GM19025 (cell line): ENCODE data around the gene DMBT1.

Source experiments
- ATAC-seq: cut with Tn5 transposase; IDR thresholded peaks from one replicate; pipeline ENCODE4 v1.9.1; 2021; ENCODE audit warnings: mild to moderate bottlenecking, low read depth, moderate library complexity; ENCODE audit not compliant: unreplicated experiment

The DMBT1 gene

DNA sequence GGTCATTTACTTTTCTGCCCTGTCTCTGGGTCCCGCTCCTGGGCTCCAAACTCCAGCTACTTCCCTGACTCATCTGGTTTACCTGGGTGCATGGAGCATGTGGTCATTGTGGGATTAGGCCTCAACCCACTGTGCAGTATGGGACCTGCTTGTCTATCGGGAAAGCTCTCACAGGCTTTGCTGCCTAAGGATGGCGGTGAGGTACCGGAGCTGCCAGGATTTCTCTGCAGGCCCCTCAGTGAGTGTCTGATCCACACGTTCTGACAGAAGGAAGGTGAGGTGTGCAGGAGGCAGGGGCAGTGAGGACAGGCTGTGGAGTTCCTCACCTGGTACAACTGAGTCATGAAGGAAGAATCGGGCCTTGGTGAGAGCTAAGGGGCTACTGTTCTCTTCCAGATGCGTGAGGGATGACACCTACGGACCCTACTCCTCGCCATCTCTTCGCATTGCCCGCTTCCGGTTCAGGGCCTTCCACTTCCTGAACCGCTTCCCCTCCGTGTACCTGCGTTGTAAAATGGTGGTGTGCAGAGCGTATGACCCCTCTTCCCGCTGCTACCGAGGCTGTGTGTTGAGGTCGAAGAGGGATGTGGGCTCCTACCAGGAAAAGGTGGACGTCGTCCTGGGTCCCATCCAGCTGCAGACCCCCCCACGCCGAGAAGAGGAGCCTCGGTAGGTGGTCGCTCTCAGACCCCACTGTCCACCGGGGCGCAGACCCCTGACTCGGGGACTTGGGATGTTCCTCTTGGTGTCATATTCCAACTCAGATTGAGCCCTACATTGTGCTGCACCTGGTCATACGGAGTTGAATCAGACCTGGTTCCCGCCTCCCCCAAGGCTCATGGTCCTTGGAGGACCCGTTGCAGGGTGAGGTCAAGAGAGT, 82.4 kb downstream of the DMBT1 start:
- ATAC-seq: no peak

GRCh38 chr10:122643931-122644534, 83.5 kb downstream of the DMBT1 start:
- no peak for ATAC-seq

GRCh38 chr10:122646511-122647382, 86.2 kb downstream of the DMBT1 start:
- no peak for ATAC-seq

DNA sequence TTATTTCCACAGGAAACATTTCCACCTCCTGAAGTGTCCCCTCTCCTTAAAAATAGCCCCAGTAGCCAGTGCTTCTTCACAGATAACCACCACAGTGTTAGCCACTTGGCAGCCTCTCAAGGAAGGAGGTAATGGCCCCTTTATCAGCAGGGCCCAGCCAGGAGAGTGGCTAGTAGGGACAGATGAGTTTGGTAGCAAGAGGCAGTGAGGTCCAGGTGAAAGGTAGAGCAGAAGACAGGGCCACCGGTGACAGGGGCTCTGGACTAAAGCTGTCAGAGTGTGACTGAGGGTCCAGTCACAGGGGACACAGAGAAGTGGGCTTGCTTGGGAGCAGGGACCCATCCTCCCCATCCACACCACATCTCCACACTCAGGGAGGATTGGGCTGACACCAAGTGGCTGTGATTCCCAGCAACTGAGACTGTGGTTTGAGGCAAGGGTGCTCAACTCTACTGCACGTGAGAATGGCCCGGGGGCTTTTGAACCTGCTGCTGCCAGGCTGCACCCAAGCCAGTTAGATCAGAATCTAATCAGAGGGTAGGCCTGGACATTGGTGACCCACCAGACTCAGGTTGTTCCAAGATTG, 86.9 kb downstream of the DMBT1 start:
- no peak for ATAC-seq

DNA sequence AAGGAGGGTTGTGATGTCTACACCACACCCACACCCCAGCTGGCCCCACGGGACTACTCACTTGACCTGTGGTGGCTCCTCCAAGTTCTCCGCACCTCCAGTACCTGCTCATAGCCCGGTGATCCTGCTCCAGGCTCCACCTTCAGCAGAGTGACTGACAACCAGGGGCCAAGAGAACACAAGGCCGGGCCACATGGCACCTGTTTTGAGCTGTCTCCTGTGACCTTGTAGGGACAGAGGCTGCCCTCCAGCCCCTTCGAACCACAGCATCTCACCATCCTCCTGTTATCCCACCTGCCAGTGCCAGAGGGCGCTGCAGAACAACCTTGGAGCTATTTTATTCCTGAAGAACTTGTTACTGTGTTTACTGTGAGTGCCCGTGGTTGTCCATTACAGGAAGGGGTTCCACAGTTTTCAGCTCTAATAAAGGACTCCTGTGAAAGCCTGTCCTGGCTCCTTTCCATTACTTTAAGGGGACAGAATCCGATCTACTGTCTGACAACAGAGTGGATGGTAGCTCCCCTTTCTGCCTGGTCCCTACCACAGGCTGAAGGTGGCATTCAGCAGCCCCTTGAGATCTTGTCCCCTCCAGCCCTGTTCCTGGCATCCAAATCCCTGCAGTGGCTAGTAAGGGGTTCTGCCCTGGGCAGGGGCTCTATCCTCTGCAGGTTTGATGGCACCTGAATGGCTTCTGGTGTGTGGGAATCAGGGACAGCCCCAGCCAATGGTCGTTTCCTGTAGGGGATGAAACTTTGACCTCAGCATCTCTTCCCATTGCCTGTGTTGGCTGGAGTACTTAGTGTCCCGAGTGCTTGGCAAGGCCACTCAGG, 88.3 kb downstream of the DMBT1 start:
- no peak for ATAC-seq

- no peak for ATAC-seq
Observed at GRCh38 chr10:122649903-122650302, 89.3 kb downstream of the DMBT1 start.

DNA sequence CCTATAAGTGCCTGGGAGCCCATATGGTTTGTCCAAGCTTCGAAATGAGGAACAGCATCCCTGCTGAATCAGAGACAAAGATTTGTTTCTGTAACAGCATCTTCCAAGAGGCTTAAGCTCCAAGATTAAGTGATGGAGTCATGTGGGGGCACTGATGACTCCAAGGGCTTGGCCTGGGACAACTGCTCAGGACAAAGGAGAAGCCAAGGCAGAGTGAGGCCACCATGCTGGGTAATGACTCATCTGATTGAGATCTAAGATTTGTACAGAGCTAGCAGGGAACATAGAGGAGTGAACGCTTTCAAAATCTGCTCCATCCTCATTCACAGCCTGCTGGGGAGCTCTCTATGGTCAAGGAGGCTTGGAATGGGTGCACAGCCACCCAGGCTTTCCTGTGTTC, 89.8 kb downstream of the DMBT1 start:
- ATAC-seq: no peak

- no peak for ATAC-seq
Observed at GRCh38 chr10:122655524-122656307, 95.2 kb downstream of the DMBT1 start.

- ATAC-seq: no peak
Observed at GRCh38 chr10:122656308-122656705, 95.8 kb downstream of the DMBT1 start.

GRCh38 chr10:122656741-122657140, 96.2 kb downstream of the DMBT1 start:
- no peak for ATAC-seq

- ATAC-seq: no peak
Observed at GRCh38 chr10:122657255-122657654, 96.7 kb downstream of the DMBT1 start.

GRCh38 chr10:122657729-122658128, 97.2 kb downstream of the DMBT1 start:
- no peak for ATAC-seq

DNA sequence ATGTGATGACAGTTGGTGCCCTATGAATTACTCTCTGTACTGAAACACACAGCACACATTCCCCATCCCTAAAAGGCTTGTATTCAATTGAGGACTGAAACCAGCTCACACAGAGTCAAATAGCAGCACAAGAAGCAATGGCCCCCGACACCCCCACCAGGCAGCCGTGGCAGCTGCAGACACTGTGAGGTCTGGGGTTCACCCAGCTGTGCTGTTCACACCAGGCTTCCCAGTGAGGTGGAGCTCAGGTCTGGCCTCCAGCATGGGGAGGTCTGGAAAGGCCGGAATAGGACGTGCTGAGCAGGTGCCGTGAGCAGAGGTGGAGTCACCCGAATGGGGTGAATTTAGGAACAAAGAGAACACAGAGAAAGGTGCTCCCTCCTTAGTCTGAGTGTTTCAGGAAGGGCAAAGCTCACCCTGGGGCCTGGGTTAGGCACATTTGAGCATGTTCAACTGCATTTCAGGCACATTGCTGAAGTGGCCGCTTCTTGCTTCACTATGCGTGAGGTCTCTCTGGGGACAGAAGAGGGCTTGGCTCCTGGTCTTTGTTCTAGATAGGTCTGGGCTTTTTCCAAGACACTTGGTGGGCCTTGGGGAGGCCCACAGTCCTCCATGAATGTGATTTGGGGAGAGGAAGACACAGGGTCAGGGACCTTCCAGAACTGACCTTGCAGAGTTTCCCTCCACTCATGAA, 97.9 kb downstream of the DMBT1 start:
- no peak for ATAC-seq

DNA sequence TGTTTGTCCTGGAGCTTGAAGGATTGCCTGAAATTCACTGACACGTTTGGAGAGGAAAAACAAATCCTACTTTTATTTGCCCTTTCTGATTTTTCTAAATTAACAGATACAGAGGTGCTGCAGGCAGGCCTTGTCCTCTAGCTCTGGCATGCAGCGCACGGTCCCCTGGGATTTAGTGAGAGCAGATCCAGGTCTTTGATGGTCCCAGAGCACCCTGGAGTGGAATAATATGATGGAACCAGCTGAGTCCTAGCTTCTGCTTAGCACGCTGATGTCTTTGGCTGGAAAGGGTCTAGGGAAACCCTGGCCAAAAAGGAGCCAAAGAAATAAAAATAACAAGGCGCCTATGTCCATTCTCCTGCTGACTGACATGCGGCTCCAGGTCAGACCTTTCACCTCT, 98.6 kb downstream of the DMBT1 start:
- ATAC-seq: no peak

DNA sequence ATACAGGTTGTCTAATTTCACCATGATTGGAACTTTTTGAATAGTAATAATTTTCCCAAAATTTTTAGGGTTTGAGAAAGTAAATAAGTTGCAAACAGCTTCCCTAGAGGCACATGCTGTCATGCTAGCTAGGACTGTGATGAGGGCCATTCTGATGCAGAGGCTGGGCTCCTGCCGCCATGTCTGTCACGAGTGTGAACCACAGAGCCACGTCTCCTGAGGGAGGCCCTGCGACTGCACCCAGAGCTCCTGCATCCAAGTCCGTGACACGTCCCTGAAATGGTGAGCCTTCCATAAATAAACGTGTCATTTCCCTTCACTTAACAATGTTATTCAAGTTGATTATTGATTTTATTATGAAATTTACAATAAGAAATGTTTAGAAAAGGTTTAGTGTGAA, 99.1 kb downstream of the DMBT1 start:
- no peak for ATAC-seq

DNA sequence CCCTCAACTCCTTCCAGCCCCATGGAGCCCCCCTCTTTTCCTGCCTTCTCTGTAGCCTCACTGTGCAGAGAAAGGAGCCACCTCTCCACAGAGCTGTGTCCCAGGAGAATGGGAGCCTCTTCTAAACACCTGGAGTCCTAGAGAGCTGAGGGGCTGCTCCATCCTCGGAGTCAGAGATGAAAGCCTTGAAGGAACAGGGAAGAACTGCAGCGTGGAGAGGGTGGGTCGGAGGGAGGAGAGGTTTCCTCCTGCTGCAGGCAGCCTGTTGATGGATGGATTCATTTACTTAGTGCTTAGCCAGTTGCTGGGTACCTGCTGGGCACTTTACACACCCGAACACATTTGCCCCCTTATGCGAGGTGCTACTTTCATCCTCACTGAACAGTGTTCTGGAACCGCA, 100.1 kb downstream of the DMBT1 start:
- no peak for ATAC-seq

DNA sequence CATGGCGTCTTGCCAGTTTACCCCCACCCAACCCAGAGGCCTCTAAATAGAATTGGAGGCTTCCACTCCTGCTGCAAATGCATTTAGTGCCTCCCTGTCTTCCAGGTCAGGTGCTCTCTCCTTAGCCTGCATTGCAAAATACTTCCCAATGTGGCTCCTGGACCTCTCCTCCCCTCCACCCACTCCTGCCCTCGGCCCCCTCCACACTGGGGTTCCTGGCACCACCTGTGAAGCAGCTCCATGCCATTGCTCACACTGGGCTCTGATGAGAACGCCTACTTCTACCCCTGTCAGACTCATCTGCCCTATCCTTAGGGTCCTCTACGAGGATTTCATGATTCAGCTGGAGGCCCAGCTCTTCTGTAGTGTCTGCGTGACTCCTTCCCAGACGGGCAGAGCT, 101.7 kb downstream of the DMBT1 start:
- ATAC-seq: no peak

GRCh38 chr10:122663516-122664130, 103.1 kb downstream of the DMBT1 start:
- no peak for ATAC-seq
